ENCODE measurements around the gene MDH2. TPM values are rescaled to one million over a fixed set of nuclear protein-coding genes. Genes with fewer than 3 reads are reported as not detected.
A peak's percentile ranks its signal among the peaks of the same experiment; 100 is the strongest.
"Not testable (repeated sequence)": the region's sequence is repeated elsewhere in the genome, so short reads cannot be mapped to it uniquely, and the experiment has no call there.

MDH2 gene, protein sequence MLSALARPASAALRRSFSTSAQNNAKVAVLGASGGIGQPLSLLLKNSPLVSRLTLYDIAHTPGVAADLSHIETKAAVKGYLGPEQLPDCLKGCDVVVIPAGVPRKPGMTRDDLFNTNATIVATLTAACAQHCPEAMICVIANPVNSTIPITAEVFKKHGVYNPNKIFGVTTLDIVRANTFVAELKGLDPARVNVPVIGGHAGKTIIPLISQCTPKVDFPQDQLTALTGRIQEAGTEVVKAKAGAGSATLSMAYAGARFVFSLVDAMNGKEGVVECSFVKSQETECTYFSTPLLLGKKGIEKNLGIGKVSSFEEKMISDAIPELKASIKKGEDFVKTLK
- 100 to 1,000 TPM; 143 to 172 (median 163) TPM for polyA plus RNA-seq
- long read RNA-seq, donor 1, transcript MDH2-205 (2 exons, 648 nt), result minor isoform, 11 of 262 reads
- long read RNA-seq, donor 1, transcript MDH2-201 (9 exons, 2,209 nt), result major isoform, 99 of 262 reads
- long read RNA-seq, donor 1, transcript MDH2-206 (4 exons, 551 nt), result minor isoform, 7 of 262 reads
- long read RNA-seq, donor 1, partial matches to known transcripts, result 134 of 262 reads
- long read RNA-seq, donor 1, other reads (novel, unspliced or antisense), result 7 of 262 reads
- long read RNA-seq, donor 2, transcript MDH2-201 (9 exons, 2,209 nt), result major isoform, 33 of 48 reads
- long read RNA-seq, donor 2, partial matches to known transcripts, result 14 of 48 reads
- long read RNA-seq, donor 2, other reads (novel, unspliced or antisense), result 0 of 48 reads
- long read RNA-seq, donor 3, transcript MDH2-201 (9 exons, 2,209 nt), result major isoform, 38 of 150 reads
- long read RNA-seq, donor 3, transcript MDH2-206 (4 exons, 551 nt), result minor isoform, 11 of 150 reads
- long read RNA-seq, donor 3, partial matches to known transcripts, result 96 of 150 reads
- long read RNA-seq, donor 3, other reads (novel, unspliced or antisense), result 0 of 150 reads
- long read RNA-seq, donor 4, partial matches to known transcripts, result 0 of 1 reads
- long read RNA-seq, donor 4, other reads (novel, unspliced or antisense), result 0 of 1 reads
- long read RNA-seq, donor 5, transcript MDH2-201 (9 exons, 2,209 nt), result major isoform, 10 of 34 reads
- long read RNA-seq, donor 5, partial matches to known transcripts, result 24 of 34 reads
- long read RNA-seq, donor 5, other reads (novel, unspliced or antisense), result 0 of 34 reads
- long read RNA-seq, donor 6, transcript MDH2-201 (9 exons, 2,209 nt), result major isoform, 67 of 125 reads
- long read RNA-seq, donor 6, partial matches to known transcripts, result 54 of 125 reads
- long read RNA-seq, donor 6, other reads (novel, unspliced or antisense), result 0 of 125 reads
- long read RNA-seq, donor 7, transcript MDH2-205 (2 exons, 648 nt), result minor isoform, 7 of 441 reads
- long read RNA-seq, donor 7, transcript MDH2-204 (8 exons, 2,020 nt), result minor isoform, 5 of 441 reads
- long read RNA-seq, donor 7, transcript MDH2-206 (4 exons, 551 nt), result minor isoform, 7 of 441 reads
- long read RNA-seq, donor 7, transcript MDH2-201 (9 exons, 2,209 nt), result major isoform, 214 of 441 reads
- long read RNA-seq, donor 7, partial matches to known transcripts, result 193 of 441 reads
- long read RNA-seq, donor 7, other reads (novel, unspliced or antisense), result 12 of 441 reads
- long read RNA-seq, donor 8, partial matches to known transcripts, result 0 of 4 reads
- long read RNA-seq, donor 8, other reads (novel, unspliced or antisense), result 0 of 4 reads
- long read RNA-seq, donor 9, transcript MDH2-201 (9 exons, 2,209 nt), result major isoform, 11 of 18 reads
- long read RNA-seq, donor 9, partial matches to known transcripts, result 6 of 18 reads
- long read RNA-seq, donor 9, other reads (novel, unspliced or antisense), result 0 of 18 reads
- long read RNA-seq, donor 10, transcript MDH2-201 (9 exons, 2,209 nt), result major isoform, 58 of 127 reads
- long read RNA-seq, donor 10, transcript MDH2-206 (4 exons, 551 nt), result minor isoform, 9 of 127 reads
- long read RNA-seq, donor 10, partial matches to known transcripts, result 58 of 127 reads
- long read RNA-seq, donor 10, other reads (novel, unspliced or antisense), result 0 of 127 reads

DNA sequence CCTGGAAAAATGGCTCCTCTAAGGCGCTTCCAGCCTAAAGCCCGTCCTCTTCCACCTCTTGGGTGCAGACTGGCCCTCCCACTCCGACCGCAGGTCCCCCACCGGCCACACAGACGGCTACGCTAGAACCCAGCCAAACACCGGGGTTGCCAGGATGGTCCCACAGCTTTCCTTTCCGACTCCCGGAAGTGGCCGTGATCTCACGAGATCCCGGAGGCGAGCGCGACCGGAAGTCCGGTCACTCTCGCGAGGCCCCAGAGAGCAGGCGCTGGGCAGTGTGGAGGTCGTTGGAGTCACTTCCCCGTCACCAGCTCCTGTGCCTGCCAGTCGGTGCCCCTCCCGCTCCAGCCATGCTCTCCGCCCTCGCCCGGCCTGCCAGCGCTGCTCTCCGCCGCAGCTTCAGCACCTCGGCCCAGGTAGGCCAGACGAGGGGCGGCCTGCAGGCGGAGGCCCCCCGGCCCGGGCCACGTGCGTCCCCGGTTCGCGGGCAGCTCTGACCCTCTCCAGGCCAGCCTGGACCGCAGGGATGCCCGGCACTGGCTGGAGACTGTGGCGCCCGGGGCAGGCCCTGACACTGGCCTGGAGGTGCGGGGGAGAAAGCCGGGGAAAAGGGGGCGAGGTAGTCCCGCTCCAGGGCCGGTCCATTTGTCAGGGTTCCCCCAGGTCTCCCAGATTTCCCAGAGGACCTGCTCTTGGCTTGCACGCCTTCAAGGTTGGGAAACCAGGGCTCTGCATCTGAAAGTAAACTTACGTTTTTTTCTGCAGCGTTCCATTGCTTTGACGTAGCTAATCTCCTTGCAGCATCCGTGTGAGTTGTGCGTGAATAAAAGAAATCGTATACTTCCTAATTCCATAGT, at the start of gene MDH2, which contains the start of gene STYXL1:
Gene MDH2, plus strand, starts transcription at position 296 of the 857 bp plus-strand sequence. Its CDS starts 55 bp downstream, at position 351.
Gene STYXL1, minus strand, starts transcription at position 190 of the 857 bp plus-strand sequence. CDS start 17,477 bp downstream, outside the sequence.
- WGBS, 3 donors, result 0% methylated on average over 56 to 58 of the region's 58 CpGs
- no peak for FAIRE-seq
- peak; percentile 96 to 98 for DNase-seq

DNA sequence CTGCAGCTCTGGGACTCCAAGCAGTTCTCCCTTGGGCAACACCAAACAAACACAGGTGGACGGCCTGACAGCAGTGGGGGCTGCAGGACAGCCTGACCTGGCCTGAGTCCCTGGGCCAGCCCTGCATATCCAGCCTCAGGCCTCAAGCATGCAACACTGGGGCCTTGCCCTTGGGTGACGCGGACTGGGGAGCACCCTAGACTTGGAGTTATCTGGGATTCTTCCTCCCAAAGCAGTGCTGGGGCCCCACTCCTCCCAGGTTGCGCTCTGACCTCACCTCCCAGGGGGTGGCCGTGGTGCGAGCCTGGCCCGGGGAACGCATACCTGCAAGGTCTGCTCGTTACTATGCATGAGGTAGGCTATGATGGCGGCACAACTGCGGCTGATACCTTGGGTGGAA, 47.3 kb upstream of the MDH2 start:
- DNase-seq (no peak), FAIRE-seq (no peak)
- no peaks in the 10 kb centered on the region for H3K4me1 ChIP-seq (ENCODE audit: control insufficient read depth in 3 of 3, insufficient read depth in 2 of 3, low read depth in 1 of 3, low read length in 2 of 3)
- no peak overlapping the region for H3K4me3 ChIP-seq (ENCODE audit: low read depth in 1 of 3, low read length in 3 of 3)
- H3K27ac ChIP-seq (ENCODE audit: low read depth in 1 of 3, low read length in 2 of 3), result no peak overlapping the region
- no peaks in the 10 kb centered on the region for H3K27me3 ChIP-seq (ENCODE audit: control insufficient read depth in 3 of 3, insufficient read depth in 3 of 3, low read length in 3 of 3)
- H3K9me3 ChIP-seq (ENCODE audit: control insufficient read depth in 2 of 2, insufficient read depth in 1 of 2, low read depth in 1 of 2, low read length in 1 of 2), result no peaks in the 10 kb centered on the region
- peaks cover 3 to 66% (median 7%) of the 10 kb centered on the region in 3 donors for H3K36me3 ChIP-seq (ENCODE audit: control insufficient read depth in 3 of 3, insufficient read depth in 2 of 3, low read depth in 1 of 3, low read length in 3 of 3)
- 95 to 99% (median 96%) methylated on average over 11 of the region's 11 CpGs for WGBS, 3 donors

More for the DNA sequence above, at the start of gene MDH2, which contains the start of gene STYXL1:
- peak within 1 kb of the TSS; percentile 88 to 95 (median 93) for H3K27ac ChIP-seq (ENCODE audit: low read depth in 1 of 3, low read length in 2 of 3)
- peaks cover 2 to 16% (median 12%) of the 10 kb centered on the region in 3 donors for H3K4me1 ChIP-seq (ENCODE audit: control insufficient read depth in 3 of 3, insufficient read depth in 2 of 3, low read depth in 1 of 3, low read length in 2 of 3)
- no peaks in the 10 kb centered on the region for H3K9me3 ChIP-seq (ENCODE audit: control insufficient read depth in 2 of 2, insufficient read depth in 1 of 2, low read depth in 1 of 2, low read length in 1 of 2)
- H3K4me3 ChIP-seq (ENCODE audit: low read depth in 1 of 3, low read length in 3 of 3), result peak within 1 kb of the TSS; percentile 93 to 100 (median 97)
- H3K27me3 ChIP-seq (ENCODE audit: control insufficient read depth in 3 of 3, insufficient read depth in 3 of 3, low read length in 3 of 3), result no peaks in the 10 kb centered on the region
- H3K36me3 ChIP-seq (ENCODE audit: control insufficient read depth in 3 of 3, insufficient read depth in 2 of 3, low read depth in 1 of 3, low read length in 3 of 3), result peaks cover 0 to 20% (median 0%) of the 10 kb centered on the region in 3 donors

DNA sequence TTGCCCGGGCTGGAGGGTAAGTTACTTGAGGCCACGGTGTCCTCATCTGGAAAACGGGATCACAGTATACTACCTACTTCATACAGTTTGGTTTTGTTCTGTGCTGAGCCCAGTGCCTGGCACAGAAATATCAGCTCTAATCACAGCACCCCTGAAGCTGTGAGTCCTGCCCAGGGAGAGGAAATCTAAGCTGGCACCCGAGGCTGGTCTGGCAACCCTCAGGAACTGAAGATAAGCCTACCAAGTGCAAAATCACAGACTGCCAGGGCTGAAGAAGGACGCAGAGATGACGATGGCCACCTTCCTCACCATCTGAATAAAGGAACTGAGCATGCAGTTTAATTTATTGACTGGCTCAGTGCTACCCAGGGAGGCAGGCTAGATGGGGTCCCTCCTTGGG, 45.8 kb upstream of the MDH2 start:
- no peaks in the 10 kb centered on the region for H3K9me3 ChIP-seq (ENCODE audit: control insufficient read depth in 2 of 2, insufficient read depth in 1 of 2, low read depth in 1 of 2, low read length in 1 of 2)
- H3K4me1 ChIP-seq (ENCODE audit: control insufficient read depth in 3 of 3, insufficient read depth in 2 of 3, low read depth in 1 of 3, low read length in 2 of 3), result no peaks in the 10 kb centered on the region
- DNase-seq (no peak), FAIRE-seq (no peak)
- no peak overlapping the region for H3K27ac ChIP-seq (ENCODE audit: low read depth in 1 of 3, low read length in 2 of 3)
- H3K36me3 ChIP-seq (ENCODE audit: control insufficient read depth in 3 of 3, insufficient read depth in 2 of 3, low read depth in 1 of 3, low read length in 3 of 3), result peaks cover 3 to 63% (median 7%) of the 10 kb centered on the region in 3 donors
- no peaks in the 10 kb centered on the region for H3K27me3 ChIP-seq (ENCODE audit: control insufficient read depth in 3 of 3, insufficient read depth in 3 of 3, low read length in 3 of 3)
- WGBS, 3 donors, result 85 to 94% (median 88%) methylated on average over 6 of the region's 6 CpGs
- H3K4me3 ChIP-seq (ENCODE audit: low read depth in 1 of 3, low read length in 3 of 3), result no peak overlapping the region

DNA sequence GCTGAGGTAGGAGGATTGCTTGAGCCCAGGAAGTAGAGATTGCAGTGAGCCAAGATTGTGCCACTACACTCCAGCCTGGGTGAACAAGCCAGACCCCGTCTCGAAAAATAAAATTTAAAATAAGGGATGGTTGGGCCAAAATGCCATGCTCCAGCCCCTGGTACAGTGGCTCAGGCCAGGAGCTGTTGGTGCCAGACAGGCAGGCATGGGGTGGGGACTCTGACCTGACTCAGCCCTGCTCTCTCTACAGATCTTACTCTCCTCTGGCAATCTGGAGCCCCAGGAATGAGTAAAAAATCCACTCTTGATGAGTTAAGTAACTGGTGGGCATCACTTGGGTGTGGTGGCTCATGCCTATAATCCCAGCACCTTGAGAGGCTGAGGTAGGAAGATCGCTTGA, 45.1 kb upstream of the MDH2 start:
- Histone ChIP-seq H3K9me3 (ENCODE audit: control insufficient read depth in 2 of 2, insufficient read depth in 1 of 2, low read depth in 1 of 2, low read length in 1 of 2) (no peaks in the 10 kb centered on the region), H3K27ac (ENCODE audit: low read depth in 1 of 3, low read length in 2 of 3) (no peak overlapping the region), H3K4me1 (ENCODE audit: control insufficient read depth in 3 of 3, insufficient read depth in 2 of 3, low read depth in 1 of 3, low read length in 2 of 3) (no peaks in the 10 kb centered on the region), H3K4me3 (ENCODE audit: low read depth in 1 of 3, low read length in 3 of 3) (no peak overlapping the region), H3K27me3 (ENCODE audit: control insufficient read depth in 3 of 3, insufficient read depth in 3 of 3, low read length in 3 of 3) (no peaks in the 10 kb centered on the region), H3K36me3 (ENCODE audit: control insufficient read depth in 3 of 3, insufficient read depth in 2 of 3, low read depth in 1 of 3, low read length in 3 of 3) (peaks cover 3 to 64% (median 7%) of the 10 kb centered on the region in 3 donors)
- 94 to 98% (median 96%) methylated on average over 3 of the region's 3 CpGs for WGBS, 3 donors
- no peak for FAIRE-seq
- no peak for DNase-seq

DNA sequence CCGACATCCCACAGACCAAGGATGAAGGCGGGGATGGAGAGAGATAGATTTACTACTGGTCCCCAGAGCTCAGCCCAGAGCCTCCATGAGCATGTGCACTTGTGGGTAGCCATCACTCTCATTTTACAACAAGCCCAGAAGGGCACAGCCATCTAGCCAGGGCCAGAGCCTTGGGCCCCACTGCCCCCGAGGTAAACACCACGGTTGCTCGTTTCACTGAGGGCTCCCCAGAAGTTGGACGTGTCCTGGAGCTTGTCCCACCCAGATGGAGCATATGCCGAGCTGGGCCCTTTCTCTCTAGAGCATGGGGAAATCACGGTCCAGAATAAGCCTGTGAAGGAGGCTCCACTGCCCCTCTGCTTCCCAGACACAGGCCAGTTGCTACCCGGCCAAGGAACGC, 44.6 kb upstream of the MDH2 start:
- DNase-seq (no peak), FAIRE-seq (no peak)
- Histone ChIP-seq H3K27me3 (ENCODE audit: control insufficient read depth in 3 of 3, insufficient read depth in 3 of 3, low read length in 3 of 3) (no peaks in the 10 kb centered on the region), H3K4me1 (ENCODE audit: control insufficient read depth in 3 of 3, insufficient read depth in 2 of 3, low read depth in 1 of 3, low read length in 2 of 3) (no peaks in the 10 kb centered on the region), H3K36me3 (ENCODE audit: control insufficient read depth in 3 of 3, insufficient read depth in 2 of 3, low read depth in 1 of 3, low read length in 3 of 3) (peaks cover 3 to 62% (median 7%) of the 10 kb centered on the region in 3 donors), H3K9me3 (ENCODE audit: control insufficient read depth in 2 of 2, insufficient read depth in 1 of 2, low read depth in 1 of 2, low read length in 1 of 2) (no peaks in the 10 kb centered on the region), H3K4me3 (ENCODE audit: low read depth in 1 of 3, low read length in 3 of 3) (no peak overlapping the region), H3K27ac (ENCODE audit: low read depth in 1 of 3, low read length in 2 of 3) (no peak overlapping the region)
- 95 to 97% (median 97%) methylated on average over 10 of the region's 10 CpGs for WGBS, 3 donors

DNA sequence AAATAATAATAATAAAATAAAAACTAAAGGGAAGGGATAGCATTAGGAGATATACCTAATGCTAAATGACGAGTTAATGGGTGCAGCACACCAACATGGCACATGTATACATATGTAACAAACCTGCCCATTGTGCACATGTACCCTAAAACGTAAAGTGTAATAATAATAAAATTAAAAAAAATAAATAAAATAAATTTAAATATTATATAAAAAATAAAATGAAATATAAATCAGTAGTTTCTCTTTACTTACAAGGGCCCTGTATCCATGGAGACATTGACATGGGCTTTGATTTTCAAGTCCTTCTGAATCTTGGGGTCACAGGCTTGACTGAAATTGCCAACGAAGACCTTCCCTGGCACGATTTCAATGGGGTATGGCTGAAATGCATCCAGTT, 42.9 kb upstream of the MDH2 start:
- not testable (repeated sequence) for H3K9me3 ChIP-seq (ENCODE audit: control insufficient read depth in 2 of 2, insufficient read depth in 1 of 2, low read depth in 1 of 2, low read length in 1 of 2); DNase-seq; FAIRE-seq; H3K27ac ChIP-seq (ENCODE audit: low read depth in 1 of 3, low read length in 2 of 3); H3K4me3 ChIP-seq (ENCODE audit: low read depth in 1 of 3, low read length in 3 of 3); H3K27me3 ChIP-seq (ENCODE audit: control insufficient read depth in 3 of 3, insufficient read depth in 3 of 3, low read length in 3 of 3); H3K4me1 ChIP-seq (ENCODE audit: control insufficient read depth in 3 of 3, insufficient read depth in 2 of 3, low read depth in 1 of 3, low read length in 2 of 3)
- peaks cover 3 to 61% (median 5%) of the 10 kb centered on the region in 3 donors for H3K36me3 ChIP-seq (ENCODE audit: control insufficient read depth in 3 of 3, insufficient read depth in 2 of 3, low read depth in 1 of 3, low read length in 3 of 3)
- 85 to 98% (median 94%) methylated on average over 4 of the region's 4 CpGs for WGBS, 3 donors
